SK-N-SH (cell line): ENCODE results near the gene KRTAP2-4. TPM values are rescaled to one million over a fixed set of nuclear protein-coding genes. Genes with fewer than 3 reads are reported as not detected.

Experiments used
- CTCF ChIA-PET: fragments of 300-600, 350-600 bp; formaldehyde crosslinking; extraction: SDS; loops from one replicate; lab custom pipeline; 2021; lab: Yijun Ruan, JAX
- POLR2A ChIA-PET: fragments of 350-600 bp; sonication (Branson Sonifier 250); formaldehyde crosslinking; extraction: SDS; loops from one replicate; lab custom pipeline; 2020; ENCODE audit warnings: antibody characterized with exemption, inconsistent platforms; lab: Yijun Ruan, JAX
- DNase-seq: peaks from one replicate; pipeline ENCODE4 v3.0.0; 2012
- H2AFZ ChIP-seq: fragments of 200-600 bp; sonication (generic); 2 replicates; pipeline ENCODE4 v1.8.1; 2016; ENCODE audit warnings: antibody characterized with exemption, mild to moderate bottlenecking, low read depth
- H3F3A ChIP-seq: fragments of 200-600 bp; sonication (generic); replicated peaks from 2 replicates; pipeline ENCODE3; 2016; ENCODE audit warnings: antibody characterized with exemption, mild to moderate bottlenecking; ENCODE audit not compliant: insufficient read depth
- H3K27ac ChIP-seq, 2 experiments: fragments of 200-500 bp in 1 of 2; fragments of 200-600 bp in 1 of 2; sonication (Bioruptor generic) in 1 of 2; sonication (generic), shearing (Covaris generic) in 1 of 2; 2 replicates each; pipeline versions ENCODE4 v1.5.1 to v1.6.1; 2014 to 2016; ENCODE audit warnings: low read depth in 2 of 2, inconsistent platforms in 1 of 2, low read length in 1 of 2, mild to moderate bottlenecking in 1 of 2, mixed read lengths in 1 of 2
- H3K27me3 ChIP-seq: fragments of 200-600 bp; sonication (generic), shearing (Covaris generic); 2 replicates; pipeline ENCODE4 v1.6.1; 2016; ENCODE audit warnings: mixed run types; ENCODE audit not compliant: insufficient read depth
- H3K36me3 ChIP-seq, 2 experiments: fragments of 200-500 bp in 1 of 2; fragments of 200-600 bp in 1 of 2; sonication (Bioruptor generic) in 1 of 2; sonication (generic) in 1 of 2; replicated peaks in 1 of 2; 2 replicates each; pipeline versions ENCODE3 to v1.5.1; 2014 to 2016; ENCODE audit warnings: low read length in 1 of 2, mild to moderate bottlenecking in 1 of 2; ENCODE audit not compliant: insufficient read depth in 2 of 2, control insufficient read depth in 1 of 2
- H3K4me1 ChIP-seq, 2 experiments: fragments of 200-500 bp in 1 of 2; fragments of 200-600 bp in 1 of 2; sonication (Bioruptor generic) in 1 of 2; sonication (generic), shearing (Covaris generic) in 1 of 2; 2 replicates each; pipeline versions ENCODE4 v1.5.1 to v1.6.1; 2014 to 2016; ENCODE audit warnings: low read depth in 1 of 2, low read length in 1 of 2, mixed run types in 1 of 2; ENCODE audit not compliant: insufficient read depth in 2 of 2, control insufficient read depth in 1 of 2
- H3K4me2 ChIP-seq: fragments of 200-600 bp; sonication (generic), shearing (Covaris generic); 2 replicates; pipeline ENCODE4 v1.6.1; 2017; ENCODE audit warnings: mixed run types
- H3K4me3 ChIP-seq, 2 experiments: fragments of 200-500 bp in 1 of 2; fragments of 200-600 bp in 1 of 2; sonication (Bioruptor generic) in 1 of 2; sonication (generic), shearing (Covaris generic) in 1 of 2; 2 replicates each; pipeline versions ENCODE4 v1.5.1 to v1.8.1; 2014 to 2016; ENCODE audit warnings: low read depth in 2 of 2, inconsistent platforms in 1 of 2, low read length in 1 of 2, mild to moderate bottlenecking in 1 of 2, mixed read lengths in 1 of 2, moderate library complexity in 1 of 2
- H3K79me2 ChIP-seq: fragments of 200-600 bp; sonication (generic); 2 replicates; pipeline ENCODE4 v1.8.1; 2017; ENCODE audit warnings: mild to moderate bottlenecking; ENCODE audit not compliant: insufficient read depth
- H3K9ac ChIP-seq: fragments of 200-600 bp; sonication (generic); 2 replicates; pipeline ENCODE4 v1.6.1; 2017; ENCODE audit warnings: mixed run types
- H3K9me2 ChIP-seq: fragments of 200-600 bp; sonication (generic); 2 replicates; pipeline ENCODE4 v1.6.1; 2017; ENCODE audit warnings: mixed run types
- H3K9me3 ChIP-seq: fragments of 200-600 bp; sonication (generic); 2 replicates; pipeline ENCODE4 v1.6.1; 2017; ENCODE audit warnings: mixed run types, mild to moderate bottlenecking, moderate library complexity
- H4K20me1 ChIP-seq: fragments of 200-600 bp; sonication (generic); 2 replicates; pipeline ENCODE4 v1.6.1; 2017; ENCODE audit warnings: mild to moderate bottlenecking, mixed run types; ENCODE audit not compliant: insufficient read depth
- CHD2 ChIP-seq: fragments of 150-350 bp; IDR thresholded peaks from 2 replicates; pipeline ENCODE4 v1.6.1; 2018; ENCODE audit warnings: low read length; ENCODE audit not compliant: partially characterized antibody
- FOSL2 ChIP-seq: IDR thresholded peaks from 2 replicates; pipeline ENCODE4 v1.4.0; 2012; ENCODE audit warnings: low read depth, mild to moderate bottlenecking, moderate library complexity, borderline replicate concordance
- GABPA ChIP-seq: IDR thresholded peaks from 2 replicates; pipeline ENCODE4 v1.4.0; 2012; ENCODE audit warnings: low read depth, mild to moderate bottlenecking
- MXI1 ChIP-seq: IDR thresholded peaks from 2 replicates; pipeline ENCODE4 v1.6.1; 2012; ENCODE audit warnings: mild to moderate bottlenecking, low read depth, low read length, improper control_type of control experiment
- NFIC ChIP-seq: IDR thresholded peaks from 2 replicates; pipeline ENCODE4 v1.4.0; 2012; ENCODE audit warnings: borderline replicate concordance
- RAD21 ChIP-seq: IDR thresholded peaks from 2 replicates; pipeline ENCODE4 v1.6.1; 2012; ENCODE audit warnings: mild to moderate bottlenecking, low read length
- RCOR1 ChIP-seq: fragments of 150-350 bp; IDR thresholded peaks from 2 replicates; pipeline ENCODE4 v1.6.1; 2017; ENCODE audit warnings: antibody characterized with exemption, low read length
- WGBS: methylation state at CpG from one replicate; pipeline ENCODE4 v1.1.6; 2017; ENCODE audit warnings: low lambda C conversion rate; 5-methylcytosine and 5-hydroxymethylcytosine counted together
- polyA plus RNA-seq, 3 experiments: library from polyadenylated mRNA; depleted of rRNA; stranded (reverse); fragments of >200 nt; gene quantifications; 2 replicates each; pipeline ENCODE4 v1.2.3, GENCODE V29; 2012
- TF ChIP-seq, protein P1 (sequence below): IDR thresholded peaks from 2 replicates; pipeline ENCODE4 v1.4.0; 2012; ENCODE audit warnings: low read depth, borderline replicate concordance
- TF ChIP-seq, protein P2 (sequence below): IDR thresholded peaks from 2 replicates; pipeline ENCODE4 v1.6.1; 2012; ENCODE audit warnings: mild to moderate bottlenecking, low read depth, low read length, moderate library complexity
- TF ChIP-seq, protein P3 (sequence below): fragments of 200-600 bp; sonication (generic); IDR thresholded peaks from 2 replicates; pipeline ENCODE4 v1.6.1; 2017; ENCODE audit warnings: antibody characterized with exemption, mild to moderate bottlenecking, moderate library complexity

KRTAP2-4 gene
- polyA plus RNA-seq, 1 of the 3 experiments (the other 2 are of a cell fraction) = not detected

DNA sequence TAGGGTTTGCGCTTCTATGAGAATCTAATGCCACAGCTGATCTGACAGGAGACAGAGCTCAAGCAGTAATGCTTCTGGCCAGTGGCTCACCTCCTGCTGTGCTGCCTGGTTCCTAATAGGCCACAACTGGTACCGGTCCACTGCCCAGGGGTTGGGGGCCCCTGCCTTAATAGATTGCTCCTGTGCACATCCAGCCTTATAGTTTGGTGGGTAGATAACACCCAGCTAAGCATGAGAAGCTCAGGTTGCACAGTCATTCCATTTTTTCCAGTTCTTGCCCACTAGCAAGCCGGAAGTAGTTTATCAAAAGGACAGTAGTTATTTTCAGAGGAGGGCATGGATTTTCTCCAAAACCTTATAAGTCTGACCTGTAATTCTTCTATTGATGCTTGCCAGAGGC, 46.3 kb downstream of the KRTAP2-4 start:
- H2AFZ ChIP-seq = no peak overlapping the region
- no peaks in the 10 kb centered on the region for H3K36me3 ChIP-seq
- POLR2A ChIA-PET = no interaction called here
- no peaks in the 10 kb centered on the region for H3F3A ChIP-seq
- DNase-seq = no peak
- H3K9me3 ChIP-seq = no peaks in the 10 kb centered on the region
- CTCF ChIA-PET = no interaction called here
- H3K4me2 ChIP-seq = no peak overlapping the region
- H4K20me1 ChIP-seq = no peaks in the 10 kb centered on the region
- no peak overlapping the region for H3K9ac ChIP-seq
- 44% methylated on average over 3 of the region's 3 CpGs for WGBS
- TF ChIP-seq, protein P1, sequence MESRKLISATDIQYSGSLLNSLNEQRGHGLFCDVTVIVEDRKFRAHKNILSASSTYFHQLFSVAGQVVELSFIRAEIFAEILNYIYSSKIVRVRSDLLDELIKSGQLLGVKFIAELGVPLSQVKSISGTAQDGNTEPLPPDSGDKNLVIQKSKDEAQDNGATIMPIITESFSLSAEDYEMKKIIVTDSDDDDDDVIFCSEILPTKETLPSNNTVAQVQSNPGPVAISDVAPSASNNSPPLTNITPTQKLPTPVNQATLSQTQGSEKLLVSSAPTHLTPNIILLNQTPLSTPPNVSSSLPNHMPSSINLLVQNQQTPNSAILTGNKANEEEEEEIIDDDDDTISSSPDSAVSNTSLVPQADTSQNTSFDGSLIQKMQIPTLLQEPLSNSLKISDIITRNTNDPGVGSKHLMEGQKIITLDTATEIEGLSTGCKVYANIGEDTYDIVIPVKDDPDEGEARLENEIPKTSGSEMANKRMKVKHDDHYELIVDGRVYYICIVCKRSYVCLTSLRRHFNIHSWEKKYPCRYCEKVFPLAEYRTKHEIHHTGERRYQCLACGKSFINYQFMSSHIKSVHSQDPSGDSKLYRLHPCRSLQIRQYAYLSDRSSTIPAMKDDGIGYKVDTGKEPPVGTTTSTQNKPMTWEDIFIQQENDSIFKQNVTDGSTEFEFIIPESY = no peak
- TF ChIP-seq, all 33 proteins: peak for 0
- H3K4me3 ChIP-seq = no peak overlapping the region
- no peaks in the 10 kb centered on the region for H3K9me2 ChIP-seq
- H3K27ac ChIP-seq = no peak overlapping the region
- H3K79me2 ChIP-seq = no peaks in the 10 kb centered on the region
- peaks cover 31% of the 10 kb centered on the region; the same call in 1 of the 2 replicates for H3K27me3 ChIP-seq
- H3K4me1 ChIP-seq = no peaks in the 10 kb centered on the region

DNA sequence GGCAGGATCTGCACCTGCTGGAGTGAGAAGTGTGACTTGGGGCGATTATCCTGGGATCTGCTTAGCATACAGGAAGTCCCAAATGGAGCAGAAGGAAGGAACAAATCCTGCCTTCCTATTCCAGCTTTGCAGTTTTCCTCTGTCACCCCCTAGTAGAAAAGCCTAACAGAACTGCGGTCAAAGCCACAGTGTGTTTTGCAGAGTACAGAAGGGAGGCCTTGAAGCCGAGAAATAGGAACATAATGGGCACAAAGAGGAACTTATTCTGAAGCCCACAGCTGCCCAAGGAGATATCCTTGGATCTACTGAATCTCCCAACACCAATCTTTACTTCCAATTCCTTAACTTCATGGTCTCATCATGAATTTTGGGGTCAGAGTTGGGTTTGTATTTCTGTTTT, 47.1 kb downstream of the KRTAP2-4 start:
- TF ChIP-seq MXI1 (no peak), FOSL2 (no peak), RCOR1 (no peak), RAD21 (no peak), GABPA (no peak), CHD2 (no peak), NFIC (no peak)
- TF ChIP-seq, protein P2, sequence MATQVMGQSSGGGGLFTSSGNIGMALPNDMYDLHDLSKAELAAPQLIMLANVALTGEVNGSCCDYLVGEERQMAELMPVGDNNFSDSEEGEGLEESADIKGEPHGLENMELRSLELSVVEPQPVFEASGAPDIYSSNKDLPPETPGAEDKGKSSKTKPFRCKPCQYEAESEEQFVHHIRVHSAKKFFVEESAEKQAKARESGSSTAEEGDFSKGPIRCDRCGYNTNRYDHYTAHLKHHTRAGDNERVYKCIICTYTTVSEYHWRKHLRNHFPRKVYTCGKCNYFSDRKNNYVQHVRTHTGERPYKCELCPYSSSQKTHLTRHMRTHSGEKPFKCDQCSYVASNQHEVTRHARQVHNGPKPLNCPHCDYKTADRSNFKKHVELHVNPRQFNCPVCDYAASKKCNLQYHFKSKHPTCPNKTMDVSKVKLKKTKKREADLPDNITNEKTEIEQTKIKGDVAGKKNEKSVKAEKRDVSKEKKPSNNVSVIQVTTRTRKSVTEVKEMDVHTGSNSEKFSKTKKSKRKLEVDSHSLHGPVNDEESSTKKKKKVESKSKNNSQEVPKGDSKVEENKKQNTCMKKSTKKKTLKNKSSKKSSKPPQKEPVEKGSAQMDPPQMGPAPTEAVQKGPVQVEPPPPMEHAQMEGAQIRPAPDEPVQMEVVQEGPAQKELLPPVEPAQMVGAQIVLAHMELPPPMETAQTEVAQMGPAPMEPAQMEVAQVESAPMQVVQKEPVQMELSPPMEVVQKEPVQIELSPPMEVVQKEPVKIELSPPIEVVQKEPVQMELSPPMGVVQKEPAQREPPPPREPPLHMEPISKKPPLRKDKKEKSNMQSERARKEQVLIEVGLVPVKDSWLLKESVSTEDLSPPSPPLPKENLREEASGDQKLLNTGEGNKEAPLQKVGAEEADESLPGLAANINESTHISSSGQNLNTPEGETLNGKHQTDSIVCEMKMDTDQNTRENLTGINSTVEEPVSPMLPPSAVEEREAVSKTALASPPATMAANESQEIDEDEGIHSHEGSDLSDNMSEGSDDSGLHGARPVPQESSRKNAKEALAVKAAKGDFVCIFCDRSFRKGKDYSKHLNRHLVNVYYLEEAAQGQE = no peak
- TF ChIP-seq, protein P3, sequence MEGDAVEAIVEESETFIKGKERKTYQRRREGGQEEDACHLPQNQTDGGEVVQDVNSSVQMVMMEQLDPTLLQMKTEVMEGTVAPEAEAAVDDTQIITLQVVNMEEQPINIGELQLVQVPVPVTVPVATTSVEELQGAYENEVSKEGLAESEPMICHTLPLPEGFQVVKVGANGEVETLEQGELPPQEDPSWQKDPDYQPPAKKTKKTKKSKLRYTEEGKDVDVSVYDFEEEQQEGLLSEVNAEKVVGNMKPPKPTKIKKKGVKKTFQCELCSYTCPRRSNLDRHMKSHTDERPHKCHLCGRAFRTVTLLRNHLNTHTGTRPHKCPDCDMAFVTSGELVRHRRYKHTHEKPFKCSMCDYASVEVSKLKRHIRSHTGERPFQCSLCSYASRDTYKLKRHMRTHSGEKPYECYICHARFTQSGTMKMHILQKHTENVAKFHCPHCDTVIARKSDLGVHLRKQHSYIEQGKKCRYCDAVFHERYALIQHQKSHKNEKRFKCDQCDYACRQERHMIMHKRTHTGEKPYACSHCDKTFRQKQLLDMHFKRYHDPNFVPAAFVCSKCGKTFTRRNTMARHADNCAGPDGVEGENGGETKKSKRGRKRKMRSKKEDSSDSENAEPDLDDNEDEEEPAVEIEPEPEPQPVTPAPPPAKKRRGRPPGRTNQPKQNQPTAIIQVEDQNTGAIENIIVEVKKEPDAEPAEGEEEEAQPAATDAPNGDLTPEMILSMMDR = no peak
- POLR2A ChIA-PET = no interaction called here
- H3K4me1 ChIP-seq = no peaks in the 10 kb centered on the region

More for the DNA sequence above, 47.1 kb downstream of the KRTAP2-4 start:
- no peaks in the 10 kb centered on the region for H3K9me3 ChIP-seq
- CTCF ChIA-PET = interaction anchor here (0.9 to 1.4 kb wide), 2 partner anchors 34 to 227 kb away, joined by 5 read pairs; no protein-coding TSS in a partner anchor
- H3K79me2 ChIP-seq = no peaks in the 10 kb centered on the region
- peaks cover 31% of the 10 kb centered on the region; the same call in 1 of the 2 replicates for H3K27me3 ChIP-seq
- H4K20me1 ChIP-seq = no peaks in the 10 kb centered on the region
- no peak overlapping the region for H2AFZ ChIP-seq
- 19% methylated on average over 3 of the region's 3 CpGs for WGBS
- no peak for DNase-seq
- H3K27ac ChIP-seq = no peak overlapping the region
- no peak overlapping the region for H3K4me3 ChIP-seq
- no peaks in the 10 kb centered on the region for H3K9me2 ChIP-seq
- H3K9ac ChIP-seq = no peak overlapping the region
- no peak overlapping the region for H3K4me2 ChIP-seq
- no peaks in the 10 kb centered on the region for H3K36me3 ChIP-seq
- H3F3A ChIP-seq = no peaks in the 10 kb centered on the region
